Activated CD8-positive, alpha-beta T cell treated with anti-CD3 and anti-CD28 coated beads, Interleukin-2, amount 10 ng/mL, durations not matched to agents 7 days and 5 days (primary cell): Measurements from ENCODE around the gene NCKAP5L. TPM values are rescaled to one million over a fixed set of nuclear protein-coding genes. Genes with fewer than 3 reads are reported as not detected.

ENCODE experiments used
- ATAC-seq: fragments of 150-1000 bp; cut with Tn5 transposase; one replicate; pipeline ENCODE4 v1.10.0; 2021; ENCODE audit warnings: moderate library complexity
- CTCF ChIA-PET: fragments of 350-600 bp; sonication (Branson Sonifier 250); formaldehyde crosslinking; loops from one replicate; lab custom pipeline; 2021; ENCODE audit warnings: antibody characterized with exemption; lab: Charles Lee
- POLR2A ChIA-PET: fragments of 350-600 bp; sonication (Branson Sonifier 250); formaldehyde crosslinking; loops from one replicate; lab custom pipeline; 2021; ENCODE audit warnings: antibody characterized with exemption; lab: Charles Lee
- DNase-seq: peaks from one replicate; pipeline ENCODE4 v3.0.0-alpha.2; 2020
- H3K27ac Mint-ChIP-seq: one replicate; pipeline ENCODE4 v1.8.0; 2021; ENCODE audit warnings: mild to moderate bottlenecking, mixed read lengths
- H3K27me3 Mint-ChIP-seq: one replicate; pipeline ENCODE4 v1.8.0; 2021; ENCODE audit warnings: low read depth, mixed read lengths
- H3K36me3 Mint-ChIP-seq: one replicate; pipeline ENCODE4 v1.8.0; 2021; ENCODE audit warnings: low read depth, mixed read lengths
- H3K4me1 Mint-ChIP-seq: one replicate; pipeline ENCODE4 v1.8.0; 2021; ENCODE audit warnings: low read depth, mixed read lengths
- H3K4me3 Mint-ChIP-seq: one replicate; pipeline ENCODE4 v1.8.0; 2021; ENCODE audit warnings: mild to moderate bottlenecking, mixed read lengths
- H3K9me3 Mint-ChIP-seq: one replicate; pipeline ENCODE4 v1.8.0; 2022; ENCODE audit warnings: mixed read lengths; ENCODE audit not compliant: insufficient read depth
- total RNA-seq, 2 experiments: library from RNA; stranded (reverse); gene quantifications; one replicate each; pipeline ENCODE4 v1.2.3, GENCODE V29; 2021

Gene NCKAP5L
- total RNA-seq, 2 experiments from 2014 or later: 7.2 to 7.7 TPM

- Mint-ChIP-seq H3K27ac (no peak overlapping the region), H3K9me3 (no peaks in the 10 kb centered on the region), H3K4me1 (peaks cover 11% of the 10 kb centered on the region), H3K4me3 (no peak overlapping the region), H3K36me3 (no peaks in the 10 kb centered on the region), H3K27me3 (no peaks in the 10 kb centered on the region)
- POLR2A ChIA-PET: no interaction called here
- CTCF ChIA-PET: interaction anchor here (1.0 kb wide), 1 partner anchor 30 kb away, joined by 4 read pairs; no protein-coding TSS in a partner anchor
- DNase-seq: no peak
- no peak for ATAC-seq
These were observed 20.1 kb downstream of the NCKAP5L start for GRCh38 chr12:49807991-49808580.

- H3K36me3 Mint-ChIP-seq: no peaks in the 10 kb centered on the region
- ATAC-seq (no peak), DNase-seq (no peak)
- ChIA-PET CTCF (no interaction called here), POLR2A (no interaction called here)
- no peak overlapping the region for H3K4me3 Mint-ChIP-seq
- no peaks in the 10 kb centered on the region for H3K27me3 Mint-ChIP-seq
- H3K4me1 Mint-ChIP-seq: peaks cover 5% of the 10 kb centered on the region
- H3K27ac Mint-ChIP-seq: no peak overlapping the region
- H3K9me3 Mint-ChIP-seq: no peaks in the 10 kb centered on the region
These were observed 21.3 kb downstream of the NCKAP5L start for GRCh38 chr12:49806877-49807276.

- no peaks in the 10 kb centered on the region for H3K9me3 Mint-ChIP-seq
- H3K27me3 Mint-ChIP-seq: no peaks in the 10 kb centered on the region
- DNase-seq: no peak
- ChIA-PET CTCF (no interaction called here), POLR2A (no interaction called here)
- no peak for ATAC-seq
- H3K36me3 Mint-ChIP-seq: no peaks in the 10 kb centered on the region
- H3K4me3 Mint-ChIP-seq: no peak overlapping the region
- no peak overlapping the region for H3K27ac Mint-ChIP-seq
- no peaks in the 10 kb centered on the region for H3K4me1 Mint-ChIP-seq
These were observed 21.8 kb downstream of the NCKAP5L start for GRCh38 chr12:49806321-49806813.

GRCh38 chr12:49805409-49805808, 22.8 kb downstream of the NCKAP5L start:
- no peaks in the 10 kb centered on the region for H3K9me3 Mint-ChIP-seq
- CTCF ChIA-PET: interaction anchor here (0.9 to 2.5 kb wide), 3 partner anchors 19 to 160 kb away, joined by 3 to 17 read pairs (median 3); no protein-coding TSS in a partner anchor
- H3K27me3 Mint-ChIP-seq: no peaks in the 10 kb centered on the region
- no peak for DNase-seq
- POLR2A ChIA-PET: no interaction called here
- H3K4me1 Mint-ChIP-seq: no peaks in the 10 kb centered on the region
- H3K27ac Mint-ChIP-seq: no peak overlapping the region
- H3K4me3 Mint-ChIP-seq: no peak overlapping the region
- H3K36me3 Mint-ChIP-seq: no peaks in the 10 kb centered on the region
- no peak for ATAC-seq

- no peak for DNase-seq
- CTCF ChIA-PET: interaction anchor here (0.9 to 2.5 kb wide), 4 partner anchors 19 to 159 kb away, joined by 3 to 17 read pairs (median 3); no protein-coding TSS in a partner anchor
- H3K27me3 Mint-ChIP-seq: no peaks in the 10 kb centered on the region
These were observed 23.4 kb downstream of the NCKAP5L start for GRCh38 chr12:49804821-49805220.

GRCh38 chr12:49803693-49804450, 24.3 kb downstream of the NCKAP5L start:
- POLR2A ChIA-PET: no interaction called here
- Mint-ChIP-seq H3K27me3 (no peaks in the 10 kb centered on the region), H3K36me3 (no peaks in the 10 kb centered on the region), H3K4me1 (no peaks in the 10 kb centered on the region), H3K27ac (no peak overlapping the region), H3K9me3 (no peaks in the 10 kb centered on the region), H3K4me3 (no peak overlapping the region)
- DNase-seq: no peak
- ATAC-seq: no peak
- CTCF ChIA-PET: interaction anchor here (1.8 to 2.5 kb wide), 2 partner anchors 26 to 41 kb away, joined by 3 to 17 read pairs; no protein-coding TSS in a partner anchor

More at GRCh38 chr12:49804821-49805220, 23.4 kb downstream of the NCKAP5L start:
- no peak for ATAC-seq
- Mint-ChIP-seq H3K4me3 (no peak overlapping the region), H3K36me3 (no peaks in the 10 kb centered on the region), H3K27ac (no peak overlapping the region), H3K4me1 (no peaks in the 10 kb centered on the region), H3K9me3 (no peaks in the 10 kb centered on the region)
- POLR2A ChIA-PET: no interaction called here

- no peak overlapping the region for H3K4me3 Mint-ChIP-seq
- no peaks in the 10 kb centered on the region for H3K9me3 Mint-ChIP-seq
- ChIA-PET POLR2A (interaction anchor here (1.2 kb wide), 1 partner anchor 41 kb away, joined by 3 read pairs; the partner anchor contains the start of gene BCDIN3D), CTCF (interaction anchor here (1.1 to 2.9 kb wide), 3 partner anchors 23 to 60 kb away, joined by 3 to 13 read pairs (median 6); partner anchors contain the start of gene TMBIM6)
- ATAC-seq (no peak), DNase-seq (no peak)
- H3K36me3 Mint-ChIP-seq: no peaks in the 10 kb centered on the region
- no peak overlapping the region for H3K27ac Mint-ChIP-seq
- H3K27me3 Mint-ChIP-seq: no peaks in the 10 kb centered on the region
- H3K4me1 Mint-ChIP-seq: no peaks in the 10 kb centered on the region
These were observed 26.8 kb downstream of the NCKAP5L start for GRCh38 chr12:49801141-49802063.

GRCh38 chr12:49800421-49801140, 27.6 kb downstream of the NCKAP5L start:
- no peak overlapping the region for H3K27ac Mint-ChIP-seq
- H3K4me3 Mint-ChIP-seq: no peak overlapping the region
- DNase-seq (no peak), ATAC-seq (no peak)
- ChIA-PET POLR2A (interaction anchor here (1.2 kb wide), 1 partner anchor 42 kb away, joined by 3 read pairs; the partner anchor contains the start of gene BCDIN3D), CTCF (interaction anchor here (1.1 to 2.9 kb wide), 4 partner anchors 22 to 59 kb away, joined by 3 to 13 read pairs (median 8); partner anchors contain the start of gene TMBIM6)
- H3K4me1 Mint-ChIP-seq: no peaks in the 10 kb centered on the region
- no peaks in the 10 kb centered on the region for H3K9me3 Mint-ChIP-seq
- no peaks in the 10 kb centered on the region for H3K36me3 Mint-ChIP-seq
- H3K27me3 Mint-ChIP-seq: no peaks in the 10 kb centered on the region

GRCh38 chr12:49798934-49799333, 29.3 kb downstream of the NCKAP5L start:
- POLR2A ChIA-PET: no interaction called here
- no peaks in the 10 kb centered on the region for H3K9me3 Mint-ChIP-seq
- no peak for DNase-seq

GRCh38 chr12:49798248-49798647, 30.0 kb downstream of the NCKAP5L start:
- ChIA-PET CTCF (interaction anchor here (0.5 to 2.6 kb wide), 5 partner anchors 20 to 432 kb away, joined by 3 to 10 read pairs (median 3); partner anchors contain the start of genes NCKAP5L and TMBIM6), POLR2A (interaction anchor here (2.0 kb wide), 1 partner anchor 45 kb away, joined by 5 read pairs; the partner anchor contains the start of gene BCDIN3D)
- Mint-ChIP-seq H3K27ac (no peak overlapping the region), H3K27me3 (no peaks in the 10 kb centered on the region), H3K9me3 (no peaks in the 10 kb centered on the region), H3K36me3 (no peaks in the 10 kb centered on the region), H3K4me3 (no peak overlapping the region), H3K4me1 (peaks cover 2% of the 10 kb centered on the region)
- ATAC-seq (no peak), DNase-seq (no peak)

More at GRCh38 chr12:49798934-49799333, 29.3 kb downstream of the NCKAP5L start:
- no peak overlapping the region for H3K4me3 Mint-ChIP-seq
- no peak overlapping the region for H3K27ac Mint-ChIP-seq
- CTCF ChIA-PET: interaction anchor here (1.0 to 2.6 kb wide), 5 partner anchors 21 to 58 kb away, joined by 3 to 10 read pairs (median 6); partner anchors contain the start of genes NCKAP5L and TMBIM6
- ATAC-seq: no peak
- no peaks in the 10 kb centered on the region for H3K36me3 Mint-ChIP-seq
- H3K27me3 Mint-ChIP-seq: no peaks in the 10 kb centered on the region
- peaks cover 2% of the 10 kb centered on the region for H3K4me1 Mint-ChIP-seq
